GM21423 (cell line): Measurements from ENCODE around the gene GALNT12.

Source experiments
- ATAC-seq: cut with Tn5 transposase; IDR thresholded peaks from one replicate; pipeline ENCODE4 v1.9.1; 2021; ENCODE audit warnings: mild to moderate bottlenecking, moderate library complexity; ENCODE audit not compliant: unreplicated experiment

Gene GALNT12

GRCh38 chr9:98899408-98900056 is 92.1 kb downstream of the GALNT12 start:
- no peak for ATAC-seq
